Endodermal cell (in vitro differentiated cells): Measurements from ENCODE around the gene GPR25. TPM values are rescaled to one million over a fixed set of nuclear protein-coding genes. Genes with fewer than 3 reads are reported as not detected.

ENCODE experiments used
- DNase-seq: peaks from one replicate; pipeline ENCODE4 v3.0.0-alpha.2; 2017
- H3K27ac ChIP-seq: 2 replicates; pipeline ENCODE4 v1.5.1; 2013; ENCODE audit warnings: mild to moderate bottlenecking, low read depth, low read length, moderate library complexity
- H3K27me3 ChIP-seq: 2 replicates; pipeline ENCODE4 v1.6.1; 2013; ENCODE audit warnings: mild to moderate bottlenecking, low read length, moderate library complexity; ENCODE audit not compliant: insufficient read depth, control insufficient read depth, poor library complexity, severe bottlenecking
- H3K36me3 ChIP-seq: 2 replicates; pipeline ENCODE4 v1.7.0; 2013; ENCODE audit warnings: mild to moderate bottlenecking, low read length, moderate library complexity; ENCODE audit not compliant: control insufficient read depth, insufficient read depth
- H3K4me1 ChIP-seq: one replicate; pipeline ENCODE4 v1.7.0; 2013; ENCODE audit warnings: low read length; ENCODE audit not compliant: control insufficient read depth, insufficient read depth
- H3K4me3 ChIP-seq: 2 replicates; pipeline ENCODE4 v1.5.1; 2013; ENCODE audit warnings: mild to moderate bottlenecking, low read length, moderate library complexity
- H3K9ac ChIP-seq: 2 replicates; pipeline ENCODE4 v1.6.1; 2013; ENCODE audit warnings: mild to moderate bottlenecking, low read length, moderate library complexity; ENCODE audit not compliant: poor library complexity, severe bottlenecking; ENCODE audit errors: extremely low read depth
- H3K9me3 ChIP-seq: 2 replicates; pipeline ENCODE4 v1.6.1; 2013; ENCODE audit warnings: mild to moderate bottlenecking, low read length, moderate library complexity; ENCODE audit not compliant: control insufficient read depth
- H3K27ac Mint-ChIP-seq: 2 replicates; pipeline ENCODE4 v1.8.0; 2020; ENCODE audit warnings: mixed read lengths
- H3K27me3 Mint-ChIP-seq: 2 replicates; pipeline ENCODE4 v1.8.0; 2021; ENCODE audit warnings: mild to moderate bottlenecking, mixed read lengths; ENCODE audit not compliant: insufficient read depth
- H3K36me3 Mint-ChIP-seq: 2 replicates; pipeline ENCODE4 v1.8.0; 2020; ENCODE audit warnings: low read depth, mixed read lengths
- H3K4me1 Mint-ChIP-seq: 2 replicates; pipeline ENCODE4 v1.8.0; 2020; ENCODE audit warnings: mixed read lengths
- H3K4me3 Mint-ChIP-seq: 2 replicates; pipeline ENCODE4 v1.8.0; 2020; ENCODE audit warnings: mild to moderate bottlenecking, moderate library complexity, mixed read lengths
- H3K9me3 Mint-ChIP-seq: 2 replicates; pipeline ENCODE4 v1.8.0; 2020; ENCODE audit warnings: mild to moderate bottlenecking, mixed read lengths
- CTCF ChIP-seq: fragments of 200-600 bp; sonication (generic); conservative IDR thresholded peaks from 2 replicates; pipeline ENCODE4 v1.5.0; 2021; ENCODE audit warnings: antibody characterized with exemption, mild to moderate bottlenecking
- WGBS, 2 experiments: methylation state at CpG; one replicate each; pipeline versions ENCODE4 v1.1.5 to v1.1.7; 2013; ENCODE audit warnings: missing lambda C conversion rate in 2 of 2, mixed read lengths in 1 of 2; ENCODE audit not compliant: insufficient coverage in 1 of 2, insufficient read length in 1 of 2; 5-methylcytosine and 5-hydroxymethylcytosine counted together
- long read RNA-seq, 4 experiments: library from polyadenylated mRNA in 2 of 4; library from RNA in 1 of 4; library from capped mRNA in 1 of 4; stranded (forward) in 3 of 4; unstranded in 1 of 4; transcript quantifications; one replicate each; pipeline ENCODE4 v2.0.0, GENCODE V29; 2020 to 2021; ENCODE audit warnings: inconsistent platforms in 1 of 4
- polyA plus RNA-seq, 2 experiments: library from polyadenylated mRNA; stranded (reverse); fragments of 50-300 nt; gene quantifications; one replicate each; pipeline ENCODE4 v1.2.3, GENCODE V29; 2013
- total RNA-seq, 2 donors: library from RNA; stranded (reverse); fragmentation: NEBNext Ultra II Directional in 1 of 2; extraction: Animal tissue kit (Norgen Biotek cat#: 25700) in 1 of 2; gene quantifications; 2 replicates in 1 of 2; 3 replicates in 1 of 2; pipeline ENCODE4 v1.2.1, GENCODE V29; 2021

The GPR25 gene
- total RNA-seq, result not detected
- not detected for polyA plus RNA-seq (2013, experiment 1 of 2)
- not detected for polyA plus RNA-seq (2013, experiment 2 of 2)
- long read RNA-seq, experiment 1, result 0 reads
- long read RNA-seq, experiment 2, result 0 reads
- long read RNA-seq, experiment 3, result 0 reads
- long read RNA-seq, experiment 4, result 0 reads

GRCh38 chr1:200872446-200873115 lies at the start of gene GPR25:
Gene GPR25 (plus strand): TSS chr1:200872981. CDS start chr1:200873038, 57 bp downstream.
- H3K9me3 ChIP-seq, result no peaks in the 10 kb centered on the region
- Mint-ChIP-seq H3K4me1 (peaks cover 14% of the 10 kb centered on the region), H3K4me3 (no peak within 1 kb of the TSS), H3K27me3 (peaks cover 19% of the 10 kb centered on the region), H3K9me3 (no peaks in the 10 kb centered on the region), H3K36me3 (no peaks in the 10 kb centered on the region), H3K27ac (no peak within 1 kb of the TSS)
- no peaks in the 10 kb centered on the region for H3K27me3 ChIP-seq
- H3K27ac ChIP-seq, result no peak within 1 kb of the TSS
- no peak for DNase-seq
- 95 to 97% methylated on average over 15 to 23 of the region's 23 CpGs for WGBS, 2 experiments
- H3K9ac ChIP-seq, result no peak within 1 kb of the TSS
- no peak for TF ChIP-seq CTCF
- no peaks in the 10 kb centered on the region for H3K4me1 ChIP-seq
- no peak within 1 kb of the TSS for H3K4me3 ChIP-seq
- H3K36me3 ChIP-seq, result no peaks in the 10 kb centered on the region

GRCh38 chr1:200831091-200831490 lies 41.7 kb upstream of the GPR25 start:
- H3K36me3 Mint-ChIP-seq, result peaks cover 19% of the 10 kb centered on the region
- 100% methylated on average over 2 of the region's 2 CpGs; no CpG with 5 or more reads in 1 of the 2 experiments for WGBS, 2 experiments
- no peak for TF ChIP-seq CTCF
- H3K9me3 ChIP-seq, result peaks cover 5% of the 10 kb centered on the region
- no peak overlapping the region for H3K27ac ChIP-seq
- peaks cover 12% of the 10 kb centered on the region for H3K36me3 ChIP-seq
- H3K9me3 Mint-ChIP-seq, result peaks cover 1% of the 10 kb centered on the region
- peaks cover 13% of the 10 kb centered on the region for H3K4me1 Mint-ChIP-seq
- H3K4me3 ChIP-seq, result no peak overlapping the region
- no peak overlapping the region for H3K9ac ChIP-seq
- no peak overlapping the region for H3K27ac Mint-ChIP-seq
- H3K4me3 Mint-ChIP-seq, result no peak overlapping the region
- H3K27me3 ChIP-seq, result no peaks in the 10 kb centered on the region
- no peak for DNase-seq
- H3K4me1 ChIP-seq, result no peaks in the 10 kb centered on the region
- no peaks in the 10 kb centered on the region for H3K27me3 Mint-ChIP-seq

GRCh38 chr1:200834383-200834782 lies 38.4 kb upstream of the GPR25 start:
- Histone ChIP-seq H3K4me1 (no peaks in the 10 kb centered on the region), H3K4me3 (no peak overlapping the region), H3K27ac (no peak overlapping the region), H3K27me3 (no peaks in the 10 kb centered on the region), H3K36me3 (peaks cover 26% of the 10 kb centered on the region), H3K9me3 (peaks cover 14% of the 10 kb centered on the region), H3K9ac (no peak overlapping the region)
- Mint-ChIP-seq H3K27me3 (no peaks in the 10 kb centered on the region), H3K27ac (no peak overlapping the region), H3K36me3 (peaks cover 26% of the 10 kb centered on the region), H3K9me3 (peaks cover 10% of the 10 kb centered on the region), H3K4me3 (no peak overlapping the region), H3K4me1 (peaks cover 4% of the 10 kb centered on the region)
- WGBS, 2 experiments, result 92 to 100% methylated on average over 3 to 4 of the region's 5 CpGs
- TF ChIP-seq CTCF, result no peak
- DNase-seq, result no peak
